GM19468 (cell line): ENCODE results near the gene MARCKSL1.

Experiments
- ATAC-seq: cut with Tn5 transposase; IDR thresholded peaks from one replicate; pipeline ENCODE4 v1.9.1; 2021; ENCODE audit warnings: mild to moderate bottlenecking, moderate library complexity, moderate number of reproducible peaks; ENCODE audit not compliant: unreplicated experiment; ENCODE audit errors: extremely low read depth

Gene MARCKSL1

GRCh38 chr1:32334864-32335534 is 1.0 kb downstream of the MARCKSL1 start:
- ATAC-seq: no peak

DNA sequence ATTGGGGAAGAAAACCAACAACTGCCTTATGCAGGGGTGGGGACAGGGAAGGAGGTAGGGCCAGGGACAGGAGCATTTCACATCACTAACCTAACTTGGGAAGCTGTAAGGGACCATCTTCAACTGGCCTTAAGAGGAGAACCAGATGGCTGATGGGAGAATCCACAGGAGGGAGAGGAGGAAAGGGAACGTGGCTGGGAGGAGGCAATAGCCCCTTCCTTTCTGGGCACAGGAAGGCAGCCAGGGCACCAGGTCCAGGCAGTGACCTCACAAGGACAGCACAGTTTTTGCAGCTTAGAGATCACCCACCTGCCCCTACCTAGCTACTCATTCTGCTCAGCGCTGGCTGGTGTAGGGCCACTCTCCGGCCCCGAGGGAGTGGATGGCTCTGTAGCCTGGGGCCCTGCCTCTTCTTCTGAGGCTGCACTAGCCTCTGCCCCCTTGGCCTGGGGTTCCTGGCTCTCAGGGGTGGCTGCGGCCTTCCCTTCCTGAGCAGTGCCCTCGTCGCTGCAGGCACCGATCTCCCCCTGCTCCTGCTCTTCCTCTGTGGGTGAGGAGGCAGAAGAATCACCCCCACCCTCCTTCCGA is 1.7 kb downstream of the MARCKSL1 start:
- ATAC-seq: no peak

- ATAC-seq: no peak
These were observed 2.6 kb downstream of the MARCKSL1 start for GRCh38 chr1:32333251-32333963.

DNA sequence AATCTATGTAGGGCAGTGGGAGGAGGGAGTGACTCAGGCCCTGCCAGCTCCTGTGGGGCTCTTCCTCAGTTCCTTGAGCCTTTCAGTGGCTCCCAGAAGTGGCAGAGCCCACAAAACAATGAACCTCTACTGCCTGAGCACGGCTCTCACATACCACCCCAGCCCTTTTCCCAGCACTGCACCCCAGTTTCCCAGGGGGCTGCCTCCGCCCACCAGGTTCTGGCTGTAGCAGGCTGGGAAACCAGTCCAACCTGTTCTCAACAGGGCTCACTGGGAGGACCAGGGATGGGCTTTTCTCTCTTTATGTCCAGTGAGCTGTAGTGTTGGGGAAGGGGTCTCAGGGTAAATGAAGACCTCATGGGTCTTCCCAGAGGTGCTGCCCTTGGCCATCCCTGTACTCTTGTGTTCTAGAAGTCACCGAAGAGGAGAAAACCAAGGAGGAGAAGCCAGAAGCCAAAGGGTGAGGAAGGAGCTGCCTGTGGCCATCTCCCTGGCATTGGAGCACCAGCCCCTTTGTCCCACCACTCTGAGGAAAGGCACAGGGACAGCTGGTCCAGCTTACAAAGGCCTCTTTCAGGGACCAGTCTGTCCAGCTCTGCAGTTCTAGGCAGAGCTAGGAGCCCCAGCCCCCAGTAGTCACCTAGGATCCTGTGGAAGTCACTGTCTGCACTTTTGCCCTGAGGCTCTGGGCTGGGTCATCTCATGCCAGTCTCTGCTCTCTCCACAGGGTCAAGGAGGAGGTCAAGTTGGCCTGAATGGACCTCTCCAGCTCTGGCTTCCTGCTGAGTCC is 3.5 kb downstream of the MARCKSL1 start:
- ATAC-seq: no peak

GRCh38 chr1:32331549-32331948 is 4.5 kb downstream of the MARCKSL1 start:
- no peak for ATAC-seq

DNA sequence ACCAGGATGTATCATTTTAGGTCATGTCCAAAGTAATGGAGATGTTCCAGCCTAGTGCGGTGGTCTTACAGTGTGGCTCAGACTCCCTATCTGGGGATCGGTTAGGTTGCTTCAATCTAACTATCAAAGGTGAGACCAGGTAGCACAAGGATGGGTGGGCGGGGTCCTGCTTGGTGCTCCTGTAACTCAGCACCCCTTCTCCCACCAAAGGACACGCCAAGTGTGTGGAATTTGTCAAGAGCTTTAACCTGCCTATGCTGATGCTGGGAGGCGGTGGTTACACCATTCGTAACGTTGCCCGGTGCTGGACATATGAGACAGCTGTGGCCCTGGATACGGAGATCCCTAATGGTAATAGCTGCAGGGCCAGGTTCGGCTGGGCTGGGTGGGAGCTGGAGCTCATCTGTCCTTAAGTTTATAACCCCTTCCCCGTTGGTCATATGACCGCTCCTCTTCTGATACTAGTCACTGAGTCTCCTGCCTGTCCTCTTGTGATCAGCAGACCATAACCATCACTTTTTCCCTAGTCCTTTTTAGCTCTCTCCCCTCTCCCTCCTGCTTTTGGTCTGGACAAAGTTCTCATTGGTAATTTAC is 5.4 kb downstream of the MARCKSL1 start:
- ATAC-seq: no peak

- ATAC-seq: no peak
These were observed 6.0 kb downstream of the MARCKSL1 start for GRCh38 chr1:32329931-32330466.

- ATAC-seq: no peak
These were observed 8.8 kb downstream of the MARCKSL1 start for GRCh38 chr1:32327204-32327603.

GRCh38 chr1:32321712-32322291 is 14.2 kb downstream of the MARCKSL1 start:
- no peak for ATAC-seq

DNA sequence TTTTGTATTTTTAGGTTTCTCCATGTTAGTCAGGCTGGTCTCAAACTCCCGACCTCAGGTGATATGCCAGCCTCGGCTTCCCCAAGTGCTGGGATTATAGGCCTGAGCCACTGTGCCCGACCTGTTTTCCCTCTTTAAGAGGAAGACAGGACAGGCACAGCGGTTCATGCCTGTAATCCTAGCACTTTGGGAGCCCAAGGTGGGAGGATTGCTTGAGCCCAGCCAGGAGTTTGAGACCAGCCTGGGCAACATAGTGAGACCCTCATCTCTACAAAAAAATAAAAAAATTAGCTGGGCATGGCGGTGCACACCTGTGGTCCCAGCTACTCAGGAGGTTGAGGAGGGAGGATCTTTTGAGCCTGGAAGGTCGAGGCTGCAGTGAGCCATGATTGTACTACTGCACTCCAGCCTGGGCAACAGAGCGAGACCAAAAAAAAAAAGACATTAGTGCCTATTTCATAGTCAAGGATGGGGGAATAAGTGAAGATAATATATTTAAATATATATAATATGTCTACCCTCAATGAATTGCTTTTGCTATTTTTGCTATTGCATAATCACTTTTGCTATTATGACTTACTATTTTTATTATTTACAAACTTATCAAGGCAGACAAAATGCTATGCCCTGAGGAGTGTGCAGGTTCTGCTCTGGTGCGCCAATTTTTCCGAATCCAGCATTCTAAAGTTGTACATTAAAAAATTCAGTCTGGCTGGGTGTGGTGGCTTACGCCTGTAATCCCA is 17.7 kb downstream of the MARCKSL1 start:
- ATAC-seq: no peak

DNA sequence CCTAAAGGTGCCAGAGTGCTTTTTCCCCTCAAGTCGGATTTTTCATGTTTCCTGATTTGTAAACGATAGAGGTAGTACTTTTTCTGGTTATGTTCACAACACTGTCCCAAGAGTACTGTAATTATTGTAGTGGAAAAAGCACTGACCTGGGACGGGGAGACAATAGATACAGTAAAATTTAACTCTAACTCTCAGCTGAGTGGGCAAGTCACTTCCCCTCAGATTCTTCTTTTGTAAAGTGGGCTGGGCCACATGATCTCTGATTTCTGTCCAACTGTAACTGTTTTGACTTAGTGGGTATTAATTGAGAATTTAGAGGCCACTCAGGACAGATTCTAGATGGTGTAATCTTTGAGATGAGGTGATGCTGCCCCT is 19.1 kb downstream of the MARCKSL1 start:
- ATAC-seq: no peak

DNA sequence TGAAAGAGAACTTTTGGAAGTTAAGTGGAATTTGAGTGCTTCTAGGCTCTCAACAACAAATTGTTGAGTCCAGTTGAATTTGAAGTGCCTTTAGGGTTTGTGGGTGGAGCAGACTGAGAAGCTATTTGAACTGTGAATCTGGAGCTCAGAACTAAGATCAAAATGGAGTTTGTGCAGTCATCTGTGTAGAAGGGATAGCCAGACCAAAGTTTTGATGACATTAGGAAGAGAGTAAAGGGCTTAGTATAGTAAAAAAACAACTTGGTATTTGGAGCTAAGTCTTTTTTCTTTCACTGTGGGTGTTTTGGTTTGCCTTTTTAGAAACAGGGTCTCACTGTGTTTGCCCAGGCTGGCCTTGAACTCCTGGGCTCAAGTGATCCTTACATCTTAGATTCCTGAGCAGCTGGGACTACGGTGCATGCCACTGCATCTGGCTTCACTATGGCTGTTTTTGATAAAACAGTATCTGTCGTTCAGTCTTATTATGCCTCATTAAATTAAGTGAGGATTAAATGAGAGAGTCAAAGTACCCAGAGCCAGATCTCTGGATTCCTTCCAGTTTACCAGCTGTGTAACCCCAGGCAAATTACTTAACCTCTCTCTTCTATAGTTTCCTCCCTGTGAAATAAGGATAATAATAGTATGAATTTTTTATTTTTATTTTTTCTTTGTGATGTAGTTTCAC is 24.2 kb downstream of the MARCKSL1 start:
- no peak for ATAC-seq

DNA sequence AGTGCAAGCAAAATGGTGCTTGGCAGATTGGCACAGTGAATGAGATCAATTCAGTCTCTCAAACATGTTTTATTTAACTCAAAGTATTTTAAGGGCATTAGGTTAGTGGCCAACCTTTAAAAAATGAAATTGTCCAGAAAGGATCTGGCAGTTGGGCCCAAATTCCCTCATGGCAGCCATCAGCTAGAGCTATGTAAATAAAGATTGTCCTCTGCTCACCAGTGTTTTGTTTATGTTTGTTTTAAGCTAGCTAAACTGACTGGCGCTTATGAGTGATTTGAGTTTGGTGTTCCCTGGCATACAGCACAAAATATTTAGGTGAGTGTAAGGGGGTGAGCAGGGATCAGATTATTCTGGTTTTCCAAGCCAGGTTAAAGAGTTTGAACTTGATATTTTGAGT is 26.1 kb downstream of the MARCKSL1 start:
- no peak for ATAC-seq

GRCh38 chr1:32307324-32307723 is 28.7 kb downstream of the MARCKSL1 start:
- ATAC-seq: no peak

- ATAC-seq: no peak
These were observed 30.7 kb downstream of the MARCKSL1 start for GRCh38 chr1:32305310-32305709.

DNA sequence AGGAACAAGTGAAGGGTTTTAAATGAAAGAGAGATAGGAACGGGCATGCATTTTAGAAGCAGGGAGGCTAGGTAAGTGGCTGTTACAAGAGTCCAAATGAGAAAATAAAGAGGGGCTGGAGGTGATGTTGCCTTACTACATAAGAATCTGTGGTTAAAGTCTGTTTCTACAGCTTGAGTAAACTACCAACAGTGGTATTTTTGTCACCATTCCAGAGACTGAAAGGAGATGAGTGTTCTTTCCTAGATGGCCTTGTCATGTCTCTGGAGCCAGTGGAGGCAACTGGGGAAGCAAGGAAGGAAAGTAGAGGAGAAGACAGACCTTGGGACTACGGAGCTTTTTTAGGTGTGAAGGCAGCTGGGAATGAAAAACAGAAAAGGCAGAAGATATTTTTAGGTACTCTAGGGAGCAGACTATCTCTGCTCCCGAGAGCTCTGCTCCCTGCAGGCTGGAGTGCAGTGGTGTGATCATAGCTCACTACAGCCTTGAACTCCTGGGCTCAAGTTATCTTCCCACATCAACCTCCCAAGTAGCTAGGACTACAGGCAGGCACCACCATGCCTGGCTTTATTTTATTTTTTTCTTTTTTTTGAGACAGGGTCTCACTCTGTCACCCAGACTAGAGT is 31.9 kb downstream of the MARCKSL1 start:
- no peak for ATAC-seq

DNA sequence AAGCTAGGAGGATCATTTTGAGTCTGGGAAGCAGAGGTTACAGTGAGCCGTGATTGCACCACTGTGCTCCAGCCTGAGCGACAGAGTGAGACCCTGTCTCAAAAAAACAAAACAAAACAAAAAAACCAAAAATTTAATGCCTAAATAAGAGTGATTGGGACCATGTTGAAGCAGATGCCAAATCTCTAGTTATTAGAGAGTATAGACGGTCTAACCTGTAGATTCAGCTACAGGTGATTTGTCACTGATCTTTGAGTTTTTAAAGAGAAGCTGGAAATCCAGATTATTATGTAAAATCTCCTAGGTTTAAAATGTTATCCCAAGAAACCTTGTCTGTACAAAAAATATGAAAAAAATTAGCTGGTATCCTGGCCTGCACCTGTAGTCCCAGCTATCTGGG is 32.7 kb downstream of the MARCKSL1 start:
- no peak for ATAC-seq

- no peak for ATAC-seq
These were observed 36.7 kb downstream of the MARCKSL1 start for GRCh38 chr1:32299327-32299726.
